ENCODE results near the gene TMEM54. TPM values are rescaled to one million over a fixed set of nuclear protein-coding genes. Genes with fewer than 3 reads are reported as not detected.

The TMEM54 gene
- total and polyA plus RNA-seq, 4 donors: 0.92 to 10.9 (median 2.6) TPM

- Histone ChIP-seq H3K27ac (ENCODE audit: low read depth in 1 of 2, low read length in 2 of 2) (no peak overlapping the region), H3K27me3 (ENCODE audit: control insufficient read depth in 4 of 4, insufficient read depth in 4 of 4, low read length in 3 of 4) (peaks cover 0 to 10% (median 3%) of the 10 kb centered on the region in 4 donors), H3K36me3 (ENCODE audit: control insufficient read depth in 4 of 4, insufficient read depth in 3 of 4, low read depth in 1 of 4, low read length in 3 of 4) (no peaks in the 10 kb centered on the region), H3K9me3 (ENCODE audit: control insufficient read depth in 4 of 4, low read length in 3 of 4) (no peaks in the 10 kb centered on the region), H3K9ac (ENCODE audit: low read depth in 1 of 2, low read length in 2 of 2) (no peak overlapping the region), H3K4me1 (ENCODE audit: control insufficient read depth in 4 of 4, insufficient read depth in 4 of 4, low read length in 3 of 4) (peaks cover 0 to 11% (median 7%) of the 10 kb centered on the region in 4 donors), H3K4me3 (ENCODE audit: low read depth in 1 of 3, low read length in 3 of 3) (no peak overlapping the region)
- DNase-seq (ENCODE audit: low spot score): no peak
- TF ChIP-seq GABPA (IDR thresholded peaks at IDR 0.05 in 1 of 2, conservative IDR thresholded peaks at IDR 0.05 in 1 of 2): no peak
- no peak for TF ChIP-seq ZBTB33 (IDR thresholded peaks at IDR 0.05)
- no peak for TF ChIP-seq EGR1 (IDR thresholded peaks at IDR 0.05; ENCODE audit: low read depth in 2 of 2)
- TF ChIP-seq MAX (IDR thresholded peaks at IDR 0.05): no peak
- no peak for TF ChIP-seq REST (IDR thresholded peaks at IDR 0.05)
- no peak for TF ChIP-seq TAF1 (conservative IDR thresholded peaks at IDR 0.05)
- TF ChIP-seq YY1 (IDR thresholded peaks at IDR 0.05): no peak
- no peak for TF ChIP-seq HNF4G (IDR thresholded peaks at IDR 0.05)
- TF ChIP-seq NR2F2 (IDR thresholded peaks at IDR 0.05): no peak
- TF ChIP-seq ATF3 (IDR thresholded peaks at IDR 0.05): no peak
- no peak for TF ChIP-seq JUND (IDR thresholded peaks at IDR 0.05)
- TF ChIP-seq CTCF (IDR thresholded peaks at IDR 0.05; ENCODE audit: low read depth, low read length, missing input control): no peak
- TF ChIP-seq FOXA2 (IDR thresholded peaks at IDR 0.05): no peak
- TF ChIP-seq RAD21 (IDR thresholded peaks at IDR 0.05): no peak
- WGBS: 96% methylated on average over 1 of the region's 1 CpG
These were observed 10.0 kb downstream of the TMEM54 start for GRCh38 chr1:32891241-32891570.

GRCh38 chr1:32890516-32891240 is 10.5 kb downstream of the TMEM54 start:
- Histone ChIP-seq H3K9ac (ENCODE audit: low read depth in 1 of 2, low read length in 2 of 2) (no peak overlapping the region), H3K4me1 (ENCODE audit: control insufficient read depth in 4 of 4, insufficient read depth in 4 of 4, low read length in 3 of 4) (peaks cover 0 to 10% (median 8%) of the 10 kb centered on the region in 4 donors), H3K27me3 (ENCODE audit: control insufficient read depth in 4 of 4, insufficient read depth in 4 of 4, low read length in 3 of 4) (peaks cover 0 to 10% (median 3%) of the 10 kb centered on the region in 4 donors), H3K9me3 (ENCODE audit: control insufficient read depth in 4 of 4, low read length in 3 of 4) (no peaks in the 10 kb centered on the region), H3K27ac (ENCODE audit: low read depth in 1 of 2, low read length in 2 of 2) (no peak overlapping the region), H3K36me3 (ENCODE audit: control insufficient read depth in 4 of 4, insufficient read depth in 3 of 4, low read depth in 1 of 4, low read length in 3 of 4) (no peaks in the 10 kb centered on the region), H3K4me3 (ENCODE audit: low read depth in 1 of 3, low read length in 3 of 3) (no peak overlapping the region)
- WGBS: 92% methylated on average over 7 of the region's 7 CpGs
- DNase-seq (ENCODE audit: low spot score): no peak
- no peak for TF ChIP-seq JUND (IDR thresholded peaks at IDR 0.05)
- TF ChIP-seq RAD21 (IDR thresholded peaks at IDR 0.05): no peak
- no peak for TF ChIP-seq RXRA (IDR thresholded peaks at IDR 0.05)
- TF ChIP-seq MAX (IDR thresholded peaks at IDR 0.05): no peak
- TF ChIP-seq REST (IDR thresholded peaks at IDR 0.05): no peak
- TF ChIP-seq HNF4A (conservative IDR thresholded peaks at IDR 0.05): no peak
- TF ChIP-seq FOXA2 (IDR thresholded peaks at IDR 0.05): no peak
- TF ChIP-seq YY1 (IDR thresholded peaks at IDR 0.05): no peak
- TF ChIP-seq EGR1 (IDR thresholded peaks at IDR 0.05; ENCODE audit: low read depth in 2 of 2): no peak
- no peak for TF ChIP-seq SP1 (IDR thresholded peaks at IDR 0.05)
- no peak for TF ChIP-seq ATF3 (IDR thresholded peaks at IDR 0.05)
